Fibroblast of upper back skin (primary cell): ENCODE measurements around the gene ARHGAP4.

Experiments
- DNase-seq: peaks from one replicate; pipeline ENCODE4 v3.0.0-alpha.2; 2013

ARHGAP4 gene

GRCh38 chrX:153903238-153903980 lies 22.7 kb downstream of the ARHGAP4 start:
- DNase-seq = no peak

DNA sequence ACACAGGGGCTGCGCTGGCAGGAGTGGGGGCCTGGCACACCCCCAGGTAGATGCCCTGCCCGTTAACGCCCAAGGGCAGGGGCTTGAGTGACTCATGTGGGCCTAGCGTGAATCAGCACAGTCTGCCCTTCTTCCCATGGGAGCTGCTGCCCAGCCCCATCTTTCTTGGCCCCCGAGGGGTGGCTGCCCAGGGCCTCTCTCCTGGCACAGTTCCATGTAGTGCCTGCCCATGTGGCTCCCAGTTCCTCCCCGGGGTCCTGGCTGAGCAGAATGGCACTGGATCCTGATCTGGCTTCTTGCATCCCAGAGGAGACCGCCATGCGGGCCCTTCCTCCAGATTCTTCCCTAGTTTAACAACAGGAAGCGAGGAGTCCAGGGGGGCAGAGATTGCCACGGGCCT lies 23.7 kb downstream of the ARHGAP4 start:
- no peak for DNase-seq

- DNase-seq = no peak
These were observed 24.3 kb downstream of the ARHGAP4 start for GRCh38 chrX:153901753-153902140.

DNA sequence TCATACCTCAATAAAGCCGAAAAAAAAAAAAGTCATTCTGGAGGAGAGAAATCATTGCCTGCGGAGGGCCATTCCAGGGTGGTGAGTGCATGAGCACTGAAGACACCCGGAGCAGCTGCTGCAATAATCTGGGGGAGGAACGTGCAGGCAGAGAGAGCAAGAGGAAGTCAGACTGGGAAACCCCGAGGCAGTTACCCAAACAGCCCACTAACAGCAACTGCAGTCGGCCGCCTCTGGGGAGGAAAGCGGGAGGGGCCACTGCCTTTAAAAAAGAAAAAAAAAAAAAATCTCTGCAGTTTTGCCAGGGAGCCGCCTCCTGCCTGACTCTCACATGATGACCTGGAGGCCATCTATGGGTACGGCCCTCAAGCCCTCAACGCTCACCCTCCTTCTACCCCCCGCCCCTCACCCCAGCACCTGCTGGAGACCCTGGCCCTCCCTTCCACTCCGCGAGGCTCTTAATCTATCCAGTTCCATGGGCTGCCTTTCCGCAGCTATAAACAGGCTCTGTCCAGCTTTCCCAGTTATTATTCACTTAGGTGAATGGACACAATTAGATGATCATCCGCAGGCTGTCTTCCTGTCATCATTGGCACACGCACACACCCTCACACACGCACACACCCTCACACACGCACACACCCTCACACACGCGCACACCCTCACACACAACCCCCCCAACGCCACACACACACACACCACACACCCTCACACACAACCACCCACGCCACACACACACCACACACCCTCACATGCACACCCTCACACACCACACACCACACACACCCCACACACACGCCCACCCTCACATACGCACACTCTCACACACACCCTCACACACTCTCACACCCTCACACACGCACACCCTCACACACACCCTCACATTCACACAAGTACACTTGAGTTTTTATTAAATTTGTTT lies 25.0 kb downstream of the ARHGAP4 start:
- DNase-seq = peak; percentile 87

DNA sequence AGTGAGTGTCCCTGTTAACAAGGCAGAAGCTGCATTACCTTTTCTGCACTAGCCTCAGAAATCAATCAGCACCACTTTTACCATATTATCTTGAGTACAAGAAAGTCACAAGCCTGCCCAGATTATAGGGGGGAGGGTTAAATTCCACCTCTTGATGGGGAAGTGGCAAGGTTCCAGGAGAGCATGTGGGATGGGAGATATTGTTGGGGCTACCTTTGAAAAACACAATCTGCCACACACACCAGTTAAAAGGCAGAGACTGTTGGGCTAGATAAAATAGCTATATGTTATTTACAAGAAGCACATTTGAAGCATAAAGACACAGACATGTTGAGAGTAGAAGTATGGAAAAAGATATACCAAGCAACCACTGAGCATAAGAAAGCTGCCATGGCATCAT lies 28.2 kb downstream of the ARHGAP4 start:
- DNase-seq = no peak

DNA sequence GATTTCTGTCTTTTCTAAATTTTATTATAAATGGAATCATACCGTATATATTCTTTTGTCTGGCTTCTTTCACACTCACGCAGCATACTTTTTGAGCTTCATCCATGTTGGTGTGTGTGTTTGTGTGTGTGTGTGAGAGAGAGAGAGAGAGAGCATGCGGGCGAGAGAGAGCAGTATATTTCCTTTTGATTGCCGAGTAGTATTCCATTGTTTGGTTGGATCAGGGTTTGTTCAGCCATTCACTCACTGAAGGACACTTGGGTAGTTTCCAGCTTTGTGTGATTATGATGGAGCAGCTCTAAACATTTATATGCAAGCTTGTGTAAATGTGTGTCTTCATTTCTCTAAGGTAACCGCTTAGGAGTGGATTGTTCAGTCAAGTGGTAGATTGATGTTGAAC lies 36.9 kb downstream of the ARHGAP4 start:
- no peak for DNase-seq

DNA sequence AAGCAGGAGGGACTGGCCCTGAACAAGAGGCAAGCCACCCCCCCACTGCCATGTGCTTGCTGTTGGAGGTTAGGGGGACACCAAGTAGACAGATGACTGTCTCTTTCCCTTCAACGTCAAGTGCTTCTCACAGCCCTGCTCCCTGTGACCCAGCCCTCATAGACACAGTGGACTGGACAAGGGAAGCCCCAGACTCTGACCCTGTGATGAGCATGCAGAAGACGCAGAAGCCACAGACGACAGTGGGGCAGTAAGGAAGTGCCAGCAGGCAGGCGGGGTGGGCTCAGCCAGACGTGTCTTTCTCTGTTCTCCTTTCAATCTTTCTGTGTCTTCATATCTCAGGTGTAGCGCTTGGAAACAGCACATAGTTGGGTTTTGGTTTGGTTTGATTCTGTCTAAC lies 37.7 kb downstream of the ARHGAP4 start:
- DNase-seq = no peak

GRCh38 chrX:153887385-153887784 lies 38.7 kb downstream of the ARHGAP4 start:
- DNase-seq = no peak

DNA sequence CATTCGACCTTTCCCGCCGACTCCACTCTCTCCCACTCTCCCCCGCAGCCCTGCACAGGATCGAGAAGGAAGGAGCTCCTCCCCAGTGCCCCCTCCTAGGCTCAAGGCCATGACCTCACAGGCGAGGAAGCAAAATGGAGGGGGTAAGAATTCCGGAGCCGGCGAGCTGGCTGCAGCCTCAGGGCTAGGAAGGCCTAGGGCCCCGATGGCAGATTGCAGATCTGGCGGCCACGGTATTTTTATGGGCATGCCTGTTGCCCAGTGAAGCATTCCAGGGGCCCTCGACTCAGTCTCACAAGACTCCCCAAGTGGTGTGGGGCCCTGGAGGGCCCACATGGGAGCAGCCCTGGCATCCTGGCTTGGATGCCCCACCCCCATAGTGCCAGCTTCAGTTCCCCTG lies 39.1 kb downstream of the ARHGAP4 start:
- DNase-seq = no peak

DNA sequence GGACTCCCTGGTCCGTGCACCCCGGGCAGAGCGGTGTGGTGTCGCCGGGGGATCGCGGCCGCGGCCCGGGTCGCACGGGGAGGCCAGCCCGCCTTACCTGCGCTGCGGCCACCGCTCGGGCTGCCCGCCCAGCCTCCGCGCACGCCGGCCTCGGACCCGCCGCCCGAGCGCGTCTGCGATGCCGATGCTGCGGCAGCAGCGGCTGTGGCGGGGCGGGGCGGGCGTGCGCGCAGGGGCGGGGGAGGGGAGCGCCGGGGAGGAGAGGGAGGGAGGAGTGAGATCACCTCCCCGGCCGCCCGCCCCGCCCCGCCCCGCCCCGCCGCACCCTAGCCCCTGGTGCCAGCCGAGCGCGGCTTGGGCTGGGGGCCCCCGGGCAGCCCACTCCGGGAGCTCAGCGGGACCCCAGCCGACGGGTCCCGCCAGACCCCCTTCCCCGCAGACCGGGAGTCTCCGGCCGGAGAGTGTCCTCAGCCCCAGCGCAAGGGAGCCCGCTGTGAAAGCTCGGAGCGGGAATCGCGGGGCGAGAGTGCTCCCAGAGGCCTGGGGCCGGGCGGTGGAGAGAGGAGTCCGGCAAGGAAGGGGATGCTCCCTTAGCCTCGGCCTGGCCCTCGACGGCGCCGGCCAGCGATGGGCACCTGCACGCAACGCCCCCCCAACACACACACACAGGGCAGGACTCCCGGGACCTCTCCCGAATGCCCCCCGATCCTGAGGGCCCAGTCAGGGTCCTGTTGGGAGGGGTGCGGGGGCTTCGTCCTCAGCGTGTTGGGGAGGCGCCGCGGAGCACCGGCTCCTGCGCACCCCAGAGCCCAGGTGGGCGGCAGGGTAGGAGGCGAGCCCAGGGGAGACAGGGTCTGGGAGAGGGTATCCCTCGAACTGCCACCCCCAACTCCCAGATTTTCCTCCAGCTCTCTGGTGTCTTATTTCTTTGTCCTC lies 39.8 kb downstream of the ARHGAP4 start, which contains the start of gene L1CAM:
Gene L1CAM, minus strand, starts transcription at position 206 of the 936 bp plus-strand sequence. CDS start 10,337 bp downstream, outside the sequence.
- no peak for DNase-seq

DNA sequence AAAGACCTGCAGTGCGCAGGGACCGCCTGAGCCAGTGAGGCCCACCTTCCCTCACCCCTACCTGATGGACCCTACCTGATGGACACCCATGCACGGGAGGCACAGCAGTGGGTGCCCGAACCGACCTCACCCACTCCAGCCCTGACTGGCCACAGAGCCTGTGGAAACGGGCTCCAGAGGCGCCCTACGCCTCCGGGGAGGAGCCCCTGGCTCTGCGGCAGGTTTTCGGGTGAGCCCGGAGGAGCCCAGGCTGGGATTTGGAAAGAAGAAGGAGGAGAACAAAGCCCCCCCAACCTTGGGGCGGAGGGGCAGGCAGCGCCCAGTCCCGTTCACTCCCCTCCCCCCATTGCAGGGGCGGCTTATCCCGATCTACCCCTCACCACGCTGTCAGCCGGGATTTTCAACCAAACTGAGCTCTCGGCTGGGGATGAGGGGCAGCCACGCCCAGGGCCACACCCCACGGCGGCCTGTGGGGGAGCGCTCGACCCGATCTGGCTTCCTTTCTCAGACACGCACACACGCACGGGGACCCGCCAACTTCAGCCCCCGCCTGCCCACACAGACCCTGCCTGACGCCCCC lies 40.8 kb downstream of the ARHGAP4 start:
- no peak for DNase-seq

- no peak for DNase-seq
These were observed 41.5 kb downstream of the ARHGAP4 start for GRCh38 chrX:153884590-153884989.

GRCh38 chrX:153884136-153884535 lies 41.9 kb downstream of the ARHGAP4 start:
- DNase-seq = no peak

DNA sequence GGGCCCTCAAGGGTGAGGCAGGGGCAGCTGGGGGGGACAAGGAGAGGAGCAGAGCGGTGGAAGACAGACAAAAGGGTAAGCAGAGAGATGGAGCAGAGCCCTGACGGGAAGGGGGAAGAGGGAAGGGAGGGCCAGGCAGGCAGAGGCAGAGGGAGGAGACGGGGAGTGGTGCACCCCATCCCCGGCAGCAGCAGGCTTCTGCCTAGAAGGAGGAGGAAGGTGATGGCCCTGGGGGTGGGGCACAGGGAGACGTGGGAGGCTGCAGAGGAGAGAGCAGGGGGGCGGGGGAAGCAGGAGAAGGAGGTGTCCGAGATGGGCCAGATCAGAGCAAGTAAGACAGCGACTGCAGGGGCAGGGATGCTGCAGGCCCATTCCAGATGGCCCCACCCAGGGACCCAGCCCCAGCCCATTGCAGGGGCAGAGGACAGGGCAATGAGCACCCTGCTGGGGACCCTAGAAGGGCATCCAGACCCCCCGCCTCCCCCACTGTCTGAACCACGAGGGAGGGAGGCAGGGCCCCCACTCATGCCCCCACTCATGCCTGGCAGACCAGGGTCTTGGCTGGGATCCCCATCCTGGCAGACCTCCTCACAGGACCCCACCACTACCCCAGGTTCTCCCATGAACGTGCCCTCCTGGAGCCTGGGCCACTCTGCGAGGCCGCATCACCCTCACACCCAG lies 42.8 kb downstream of the ARHGAP4 start:
- DNase-seq = no peak

DNA sequence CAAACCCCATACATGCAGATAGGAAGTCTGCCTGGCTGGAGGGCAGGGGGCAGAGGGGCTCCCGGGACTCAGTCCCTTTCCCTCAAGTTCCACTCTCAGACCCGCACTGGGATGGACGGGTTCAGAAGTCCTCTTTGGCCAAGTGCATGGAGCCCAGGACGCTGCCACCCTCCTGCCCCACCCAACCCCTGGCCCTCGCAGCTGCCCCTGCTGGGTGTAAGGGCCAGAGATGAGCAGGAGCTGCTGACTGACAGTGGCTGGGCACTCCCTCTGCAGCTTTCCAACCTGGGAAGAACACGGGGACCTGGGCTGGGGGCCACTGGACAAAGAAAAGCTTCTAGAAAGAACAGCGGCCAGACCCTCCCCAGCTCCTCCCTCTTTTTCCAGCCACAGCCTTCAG lies 43.5 kb downstream of the ARHGAP4 start:
- DNase-seq = no peak

GRCh38 chrX:153882086-153882498 lies 44.0 kb downstream of the ARHGAP4 start:
- DNase-seq = no peak

DNA sequence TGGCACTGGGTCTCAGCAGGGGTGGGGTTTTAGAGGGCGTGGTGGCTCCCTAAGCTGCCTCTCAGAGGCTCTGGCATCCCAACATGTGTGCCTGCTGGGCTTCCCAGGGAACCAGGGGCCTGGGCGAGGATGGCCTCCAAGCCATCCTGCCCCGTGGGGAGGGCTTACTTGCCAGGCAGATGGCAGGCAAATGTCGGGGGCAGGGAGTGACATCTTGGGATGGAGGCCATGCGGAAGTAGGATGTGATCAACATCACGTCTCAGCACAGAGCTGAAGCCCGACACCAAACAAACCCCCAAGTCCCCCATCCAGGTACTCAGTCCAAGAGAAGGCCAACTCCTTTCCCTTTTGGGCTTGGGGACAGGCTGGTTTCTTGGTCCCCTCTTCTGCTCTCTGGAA lies 44.8 kb downstream of the ARHGAP4 start:
- DNase-seq = no peak

DNA sequence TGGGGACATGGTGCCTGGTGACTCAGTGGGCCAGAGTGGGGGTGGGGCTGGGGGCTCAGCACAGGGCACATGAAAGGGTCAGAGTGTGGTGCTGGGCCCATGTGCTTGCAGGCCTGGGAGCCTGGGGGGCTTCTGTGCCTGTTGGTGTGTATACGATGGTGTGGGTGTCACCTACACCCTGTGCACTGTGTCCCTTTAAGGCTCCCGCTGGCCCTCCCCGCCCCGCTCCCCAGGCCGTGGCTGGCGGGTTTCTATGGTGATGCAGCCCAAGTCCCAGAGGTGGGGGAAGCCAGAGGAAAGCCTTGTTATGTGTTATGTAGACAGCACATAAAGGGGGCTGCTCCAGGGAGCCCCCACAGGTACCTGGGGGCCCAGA lies 45.6 kb downstream of the ARHGAP4 start:
- DNase-seq = no peak

DNA sequence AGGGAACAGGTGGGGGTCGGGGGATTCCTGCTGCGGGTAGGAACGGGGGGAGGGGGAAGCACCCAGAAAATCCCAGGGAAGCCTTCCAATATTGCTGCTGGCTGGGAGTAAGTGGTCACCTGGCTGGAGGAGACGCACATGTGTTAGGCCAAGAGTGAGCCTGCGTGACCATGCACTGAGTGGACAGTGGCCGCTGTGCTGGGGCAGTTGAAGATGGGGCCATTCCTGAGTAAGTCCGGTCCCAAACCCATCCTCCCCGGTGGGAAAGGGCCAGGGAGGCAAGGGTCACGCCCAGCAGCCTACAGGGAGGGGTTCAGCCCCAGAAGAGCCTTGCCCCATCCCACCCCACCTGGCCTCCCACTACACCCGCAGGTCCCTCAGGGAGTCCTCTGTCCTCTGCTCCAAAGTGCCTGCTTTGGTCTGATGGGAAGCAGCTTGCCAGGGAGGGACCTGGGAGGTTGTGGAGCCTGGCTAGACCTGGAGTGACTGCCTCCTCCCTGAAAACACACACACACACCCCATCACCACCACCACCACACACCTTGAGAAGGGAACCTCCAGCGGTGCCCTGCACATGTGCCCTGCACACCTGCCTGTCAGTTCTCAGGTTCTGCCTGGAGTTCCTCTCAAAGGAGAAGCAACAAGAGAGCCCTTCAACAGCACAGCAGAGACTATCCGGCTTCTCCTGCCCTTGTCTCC lies 46.2 kb downstream of the ARHGAP4 start:
- DNase-seq = no peak

DNA sequence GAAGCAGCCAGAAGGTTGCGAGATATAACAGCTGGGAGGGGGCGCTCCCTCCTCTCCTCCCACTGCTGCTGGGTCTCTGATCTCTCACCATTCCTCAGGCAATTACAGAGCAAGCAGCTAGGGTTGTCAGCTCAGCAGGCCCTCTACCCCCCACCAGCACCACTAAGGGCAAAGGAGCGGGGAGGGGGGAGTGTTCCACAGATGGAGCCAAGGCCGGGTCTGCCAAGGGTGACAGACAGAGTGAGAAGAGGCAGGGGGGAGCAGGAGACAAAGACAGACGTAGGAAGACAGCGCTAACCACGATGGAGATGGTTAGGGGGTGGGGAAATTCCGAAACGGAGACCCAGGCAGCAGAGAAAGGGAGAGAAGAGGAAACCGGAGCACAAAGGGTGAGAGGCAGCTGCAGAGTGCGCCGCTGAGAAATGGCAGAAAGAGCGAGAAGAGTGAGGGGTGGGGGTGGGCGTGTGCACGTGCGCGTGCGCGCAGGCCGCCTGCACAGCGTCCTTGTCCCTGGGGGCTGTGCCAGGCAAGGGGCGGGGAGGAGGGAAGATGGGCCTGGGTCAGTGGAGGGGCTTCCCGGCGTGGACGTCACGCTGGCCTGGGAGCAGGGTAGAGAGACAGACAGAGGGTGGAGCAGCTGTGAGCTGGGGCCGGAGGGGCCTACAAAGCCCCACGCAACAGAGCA lies 47.0 kb downstream of the ARHGAP4 start:
- no peak for DNase-seq

GRCh38 chrX:153878345-153878744 lies 47.7 kb downstream of the ARHGAP4 start:
- DNase-seq = no peak
